Sciatic nerve (tissue), 2 donors: Measurements from ENCODE around the gene FAM219A. TPM values are rescaled to one million over a fixed set of nuclear protein-coding genes. Genes with fewer than 3 reads are reported as not detected.
"Not testable (repeated sequence)": the region's sequence is repeated elsewhere in the genome, so short reads cannot be mapped to it uniquely, and the experiment has no call there.

ENCODE experiments used
- ATAC-seq: fragments of 200-7000 bp; cut with Tn5 transposase; one replicate; pipeline ENCODE4 v1.9.1; 2020; ENCODE audit warnings: mild to moderate bottlenecking, moderate library complexity
- DNase-seq: peaks from one replicate; pipeline ENCODE4 v3.0.0-alpha.2; 2020; ENCODE audit warnings: low spot score
- intact Hi-C: fragments of 100-400 bp; cut with DNase I; formaldehyde crosslinking; loops from one replicate; pipeline ENCODE4 v1.14.2; 2022
- total RNA-seq: library from RNA; stranded (reverse); fragmentation: NEBNext Ultra II Directional; extraction: Animal tissue kit (Norgen Biotek cat#: 25700); gene quantifications from one replicate; pipeline ENCODE4 v1.2.1, GENCODE V29; 2021
- donor health status: DM: no; HTN: no; CAD: no.
- donor health status: DM: no; HTN: no; CAD: no.

FAM219A gene
- total RNA-seq, 1 donor from 2014 or later = 29.8 TPM

DNA sequence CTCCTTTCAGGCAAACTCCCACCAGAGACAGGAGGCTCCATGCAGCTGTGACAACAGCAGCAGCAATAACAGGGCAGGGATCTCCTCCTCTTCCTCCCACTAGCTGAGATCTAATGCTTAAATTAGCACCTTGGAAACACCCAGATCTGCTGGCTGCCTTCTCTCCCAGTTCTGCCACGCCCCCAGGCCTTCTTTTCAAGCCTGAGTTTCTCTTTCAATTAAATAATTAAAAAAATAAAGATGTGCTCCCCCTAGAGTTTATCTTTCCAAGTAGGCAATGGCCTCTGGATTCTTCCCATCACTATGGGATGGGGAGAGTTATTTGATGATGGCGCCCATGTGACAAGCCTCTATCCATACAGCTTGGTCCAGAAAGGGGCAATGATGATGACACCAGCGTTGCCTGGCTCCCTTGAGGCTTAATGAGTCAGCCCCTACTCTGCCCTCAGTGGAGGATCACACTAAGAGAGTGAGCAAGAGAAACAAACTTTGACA, 3.8 kb downstream of the FAM219A start:
- ATAC-seq (no peak), DNase-seq (no peak)
- intact Hi-C loops = no loop called here

DNA sequence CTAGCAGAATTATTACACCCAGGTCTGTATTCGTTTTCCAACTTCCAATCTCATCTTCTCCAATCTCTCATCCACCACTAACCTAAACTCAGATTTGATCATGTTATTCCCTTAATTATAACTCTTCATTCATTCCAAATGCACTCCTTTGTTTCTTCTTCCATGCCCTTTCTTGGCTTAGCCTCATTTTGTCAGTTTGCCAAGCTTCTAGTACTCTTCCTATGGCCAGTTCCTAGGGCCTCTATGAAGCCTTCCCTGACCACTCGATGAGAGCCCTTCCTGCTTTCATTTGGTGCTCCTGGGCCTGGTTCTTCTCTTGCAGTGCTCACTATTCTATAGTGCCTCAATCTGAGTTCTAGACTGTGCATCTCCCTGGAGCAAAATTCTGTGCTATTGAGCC, 5.8 kb downstream of the FAM219A start:
- intact Hi-C loops = no loop called here
- no peak for DNase-seq
- no peak for ATAC-seq

DNA sequence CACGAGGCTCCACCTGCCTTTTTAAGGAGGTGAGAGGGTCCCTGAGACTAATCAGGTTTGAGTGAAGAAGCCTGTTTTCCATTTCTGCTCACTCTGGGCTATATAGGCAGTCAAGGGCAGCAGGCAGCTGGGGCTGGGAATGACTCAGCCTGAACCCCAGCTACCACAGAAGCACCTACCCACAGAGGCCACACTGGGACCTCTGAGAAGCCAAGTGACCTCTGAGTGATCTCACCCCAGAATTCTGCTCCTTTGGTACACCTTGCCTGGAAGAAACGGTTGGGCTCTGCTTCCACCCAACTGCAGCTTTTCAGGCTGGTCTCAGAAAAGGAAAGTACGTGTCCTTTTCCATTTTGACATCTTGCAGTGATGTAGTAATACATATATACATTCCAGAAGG, 6.8 kb downstream of the FAM219A start:
- ATAC-seq (no peak), DNase-seq (no peak)
- intact Hi-C loops = no loop called here

DNA sequence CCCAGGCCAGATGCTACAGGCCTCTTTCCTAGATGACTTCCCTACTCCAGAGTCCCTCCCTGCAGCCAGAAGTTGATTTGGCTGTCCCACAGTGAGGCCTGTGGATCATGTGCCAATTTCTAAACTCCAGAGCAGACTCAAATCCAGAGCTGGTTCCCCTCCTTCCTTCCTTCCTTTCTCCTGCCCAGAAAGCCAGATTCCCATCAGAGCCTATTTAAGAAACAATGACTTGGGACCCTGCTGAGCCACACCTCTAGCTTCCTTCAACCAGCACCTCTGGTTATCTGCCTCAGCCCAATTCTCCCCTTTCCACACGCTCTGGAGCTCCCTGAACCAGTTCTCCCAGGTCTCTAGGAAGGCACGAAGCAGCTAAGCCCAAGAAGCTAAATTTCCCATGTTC, 7.2 kb downstream of the FAM219A start:
- DNase-seq (no peak), ATAC-seq (no peak)
- intact Hi-C loops = no loop called here

DNA sequence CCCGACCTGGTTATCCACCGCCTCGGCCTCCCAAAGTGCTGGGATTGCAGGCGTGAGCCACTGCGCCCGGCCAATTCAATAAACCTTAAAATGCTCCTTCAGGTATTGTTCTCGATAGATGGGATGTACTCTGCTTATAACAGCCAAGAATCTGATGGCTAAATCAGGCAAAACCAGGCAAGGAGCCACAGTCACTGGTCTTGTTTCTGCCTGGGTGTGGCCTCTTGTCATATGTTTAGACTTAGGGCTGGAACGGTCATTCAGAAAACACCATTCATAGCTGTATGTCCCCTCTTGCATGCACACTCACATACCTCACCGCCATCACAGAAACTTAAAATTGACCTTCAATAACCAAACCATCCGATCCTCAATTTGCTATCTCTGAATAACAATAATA, 7.7 kb downstream of the FAM219A start:
- intact Hi-C loops = no loop called here
- DNase-seq (no peak), ATAC-seq (no peak)

DNA sequence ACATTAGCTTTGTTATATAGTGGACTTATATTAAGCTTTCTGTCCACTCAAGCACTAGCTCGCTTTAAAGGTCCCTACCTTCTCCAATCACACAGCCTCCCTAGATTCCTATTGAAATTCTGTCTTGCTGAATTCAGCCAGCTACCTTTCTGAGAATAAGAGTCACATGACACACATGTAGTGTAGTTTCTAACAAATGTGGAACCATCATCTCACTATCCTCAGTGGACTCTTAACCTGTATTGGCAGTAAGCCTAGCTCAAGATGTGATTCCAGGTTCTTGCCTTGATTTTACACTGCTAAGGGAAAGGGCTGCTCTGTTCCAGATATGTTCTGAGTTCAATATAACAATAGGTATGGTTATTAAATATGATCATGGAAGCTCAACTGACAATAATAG, 11.4 kb downstream of the FAM219A start:
- intact Hi-C loops = no loop called here
- ATAC-seq (no peak), DNase-seq (no peak)

DNA sequence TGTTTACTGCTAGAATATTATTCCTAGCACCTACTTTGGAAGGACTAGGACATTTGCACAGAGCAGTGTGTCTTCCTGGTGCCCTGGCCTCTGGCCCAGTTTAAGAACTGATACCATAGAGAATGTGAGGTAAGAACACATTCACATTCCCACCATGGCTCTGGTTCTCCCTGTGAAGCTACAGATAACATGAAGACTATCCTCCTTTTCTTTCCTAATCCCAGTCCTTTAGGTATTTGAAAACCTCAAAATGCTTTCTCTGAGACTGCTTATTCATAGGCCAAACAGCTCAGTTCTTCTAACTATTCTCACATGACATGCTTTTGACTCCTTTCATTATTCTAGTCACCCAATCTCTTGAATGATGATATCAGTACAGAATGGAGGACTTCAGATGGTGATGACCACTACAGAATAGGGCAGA, 11.9 kb downstream of the FAM219A start:
- intact Hi-C loops = no loop called here
- DNase-seq = no peak
- no peak for ATAC-seq

DNA sequence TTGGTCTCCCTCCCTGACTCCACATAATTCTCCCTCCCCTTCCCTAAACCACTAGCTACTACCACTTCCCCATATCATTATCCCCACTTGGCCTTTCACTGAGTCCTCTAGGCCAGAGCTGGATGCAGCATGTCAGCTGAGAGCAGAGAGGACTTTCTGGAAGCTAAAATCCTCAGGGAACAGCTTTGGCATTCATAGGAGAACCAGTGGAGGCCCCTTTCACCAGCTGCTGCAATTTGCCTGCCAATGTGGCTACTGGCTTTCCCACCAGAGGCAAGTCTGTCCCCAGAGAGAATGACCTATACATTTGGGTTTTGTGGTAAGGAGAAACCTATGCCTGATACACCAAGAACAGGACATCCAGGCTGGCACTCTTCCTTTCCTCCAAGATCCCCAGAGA, 14.4 kb downstream of the FAM219A start:
- intact Hi-C loops = no loop called here
- ATAC-seq (no peak), DNase-seq (no peak)

DNA sequence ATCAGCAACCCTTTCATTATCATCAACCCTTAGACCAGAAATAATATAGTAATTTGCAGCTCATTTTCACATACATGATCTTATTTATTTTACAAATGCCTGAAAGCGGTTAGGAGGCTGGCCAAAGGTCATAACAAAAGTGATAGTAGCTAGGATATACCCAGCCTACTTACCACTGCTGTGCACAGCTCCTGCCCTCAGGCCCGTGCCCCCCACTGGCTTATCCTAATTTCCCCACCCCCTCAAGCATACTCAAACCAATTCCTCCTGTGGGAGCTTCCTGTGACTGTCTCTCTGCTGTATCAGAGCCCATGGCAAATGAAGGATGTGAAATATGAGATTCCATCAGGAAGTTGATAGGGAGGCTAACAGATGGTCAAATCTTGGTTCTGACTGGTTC, 14.8 kb downstream of the FAM219A start:
- intact Hi-C loops = no loop called here
- ATAC-seq = no peak
- no peak for DNase-seq

DNA sequence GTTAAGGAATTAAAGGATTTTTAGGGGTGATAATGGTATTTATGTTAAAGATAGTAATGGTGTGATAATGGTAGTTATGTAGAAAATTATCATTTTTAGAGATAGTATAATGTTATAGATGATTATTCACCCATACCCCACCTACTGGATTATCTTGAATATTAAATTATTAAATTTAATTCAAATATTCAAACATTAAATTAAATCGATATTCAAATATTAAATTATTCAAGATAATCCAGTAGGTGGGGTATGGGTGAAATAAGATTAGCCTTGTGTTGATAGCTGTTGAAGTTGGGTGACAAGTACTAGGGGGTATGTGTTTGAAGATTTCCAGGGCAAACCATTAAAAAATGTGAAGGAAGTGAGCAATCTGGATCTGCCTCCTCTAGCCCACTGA, 15.6 kb downstream of the FAM219A start:
- DNase-seq = no peak

DNA sequence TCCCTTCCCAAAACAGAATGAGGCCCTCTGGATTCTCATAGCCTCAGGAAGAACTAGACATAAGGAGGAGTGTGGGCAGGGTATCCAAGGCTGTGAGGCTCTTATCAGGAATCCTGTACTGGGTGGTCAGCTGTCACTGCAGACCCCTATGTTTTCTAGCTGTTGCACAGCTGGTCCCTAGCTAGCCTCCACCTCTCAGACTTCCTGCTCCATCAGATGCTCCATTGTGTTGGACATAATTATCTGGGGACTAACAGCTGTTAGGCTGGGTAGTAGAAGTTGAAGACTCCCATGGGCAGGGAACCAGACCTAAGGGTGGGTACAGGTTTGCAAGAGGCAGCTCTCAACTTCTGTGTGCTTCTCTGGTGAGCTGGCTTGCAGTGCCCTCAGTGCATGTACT, 18.4 kb downstream of the FAM219A start:
- DNase-seq (no peak), ATAC-seq (no peak)
- intact Hi-C loops = no loop called here

More for the DNA sequence above, 15.6 kb downstream of the FAM219A start:
- no peak for ATAC-seq
- intact Hi-C loops = no loop called here

DNA sequence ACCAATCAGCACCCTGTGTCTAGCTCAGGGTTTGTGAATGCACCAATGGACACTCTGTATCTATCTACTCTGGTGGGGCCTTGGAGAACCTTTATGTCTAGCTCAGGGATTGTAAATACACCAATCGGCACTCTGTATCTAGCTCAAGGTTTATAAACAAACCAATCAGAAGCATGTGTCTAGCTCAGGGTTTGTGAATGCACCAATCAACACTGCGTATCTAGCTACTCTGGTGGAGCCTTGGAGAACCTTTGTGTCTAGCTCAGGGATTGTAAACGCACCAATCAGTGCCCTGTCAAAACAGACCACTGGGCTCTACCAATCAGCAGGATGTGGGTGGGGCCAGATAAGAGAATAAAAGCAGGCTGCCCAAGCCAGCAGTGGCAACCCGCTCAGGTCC, 19.9 kb downstream of the FAM219A start:
- ATAC-seq, DNase-seq, intact Hi-C loops: not testable (repeated sequence)

DNA sequence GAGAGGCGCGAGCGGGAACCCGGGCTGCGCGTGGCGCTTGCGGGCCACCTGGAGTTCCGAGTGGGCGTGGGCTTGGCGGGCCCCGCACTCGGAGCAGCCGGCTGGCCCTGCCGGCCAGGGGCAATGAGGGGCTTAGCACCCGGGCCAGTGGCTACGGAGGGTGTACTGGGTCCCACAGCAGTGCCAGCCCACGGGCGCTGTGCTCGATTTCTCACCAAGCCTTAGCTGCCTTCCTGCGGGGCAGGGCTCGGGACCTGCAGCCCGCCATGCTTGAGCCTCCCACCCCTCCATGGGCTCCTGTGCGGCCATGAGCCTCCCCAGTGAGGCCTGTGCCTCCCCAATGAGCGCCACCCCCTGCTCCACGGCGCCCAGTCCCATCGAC, 20.5 kb downstream of the FAM219A start:
- intact Hi-C loops = not testable (repeated sequence)

DNA sequence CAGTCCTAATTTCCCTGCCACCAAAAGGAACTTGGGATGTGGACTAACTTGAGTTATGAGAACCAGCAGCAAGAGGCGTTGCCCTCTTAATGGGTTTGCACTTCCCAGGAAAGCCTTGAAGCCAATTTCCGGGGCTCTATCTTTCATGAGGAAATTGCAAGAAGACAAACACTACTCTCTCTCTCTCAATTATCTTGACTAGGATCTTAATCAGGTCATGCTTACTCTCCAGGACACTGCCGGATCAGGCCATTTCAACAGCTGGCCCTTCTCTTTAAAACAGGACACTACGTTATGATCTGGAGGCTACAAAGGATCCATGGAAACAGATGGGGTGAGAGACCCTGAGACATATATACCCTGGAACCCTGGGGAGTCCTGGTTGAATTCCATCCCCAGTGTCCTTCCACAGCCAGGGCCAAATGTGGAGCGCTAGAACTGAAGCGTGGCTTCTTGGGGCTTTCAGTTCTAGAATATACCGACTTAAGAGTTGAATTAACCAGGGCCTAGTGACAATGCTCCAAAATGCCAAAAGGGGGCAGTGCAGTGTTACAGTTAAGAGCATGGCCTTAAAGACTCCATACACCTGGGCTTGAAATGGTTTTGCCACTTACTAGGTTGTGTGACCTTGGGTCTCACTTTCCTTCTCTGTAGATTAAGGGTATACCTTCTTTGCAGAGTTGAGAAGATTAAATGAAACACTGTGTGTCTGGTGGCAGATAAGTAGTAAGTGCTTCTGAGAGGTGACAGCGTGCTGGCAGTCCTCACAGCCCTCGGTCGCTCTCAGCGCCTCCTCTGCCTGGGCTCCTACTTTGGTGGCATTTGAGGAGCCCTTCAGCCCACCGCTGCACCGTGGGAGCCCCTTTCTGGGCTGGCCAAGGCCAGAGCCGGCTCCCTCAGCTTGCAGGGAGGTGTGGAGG, 21.1 kb downstream of the FAM219A start:
- ATAC-seq (peak; percentile 50), DNase-seq (no peak)
- intact Hi-C loops = no loop called here

More for the DNA sequence above, 20.5 kb downstream of the FAM219A start:
- not testable (repeated sequence) for DNase-seq, ATAC-seq

DNA sequence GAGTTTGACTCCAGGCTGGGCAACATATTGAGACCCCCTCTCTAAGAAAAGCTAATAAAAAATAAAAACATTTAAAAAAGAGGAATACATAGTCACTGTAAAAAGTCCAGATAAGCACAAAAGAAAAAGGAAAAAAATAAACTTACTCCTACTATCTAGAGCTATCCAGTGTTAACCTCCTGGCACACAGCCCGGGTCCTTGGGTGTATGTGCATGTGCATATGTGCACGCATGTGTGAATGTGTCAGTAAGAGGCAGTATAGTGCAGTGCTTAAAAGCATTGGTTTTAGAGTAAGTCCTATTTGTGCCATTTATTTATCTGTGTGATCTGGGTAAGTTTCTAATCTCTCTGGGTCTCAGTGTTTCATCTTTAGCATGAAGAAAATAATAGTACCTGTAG, 26.7 kb downstream of the FAM219A start:
- intact Hi-C loops = no loop called here
- DNase-seq (no peak), ATAC-seq (no peak)

DNA sequence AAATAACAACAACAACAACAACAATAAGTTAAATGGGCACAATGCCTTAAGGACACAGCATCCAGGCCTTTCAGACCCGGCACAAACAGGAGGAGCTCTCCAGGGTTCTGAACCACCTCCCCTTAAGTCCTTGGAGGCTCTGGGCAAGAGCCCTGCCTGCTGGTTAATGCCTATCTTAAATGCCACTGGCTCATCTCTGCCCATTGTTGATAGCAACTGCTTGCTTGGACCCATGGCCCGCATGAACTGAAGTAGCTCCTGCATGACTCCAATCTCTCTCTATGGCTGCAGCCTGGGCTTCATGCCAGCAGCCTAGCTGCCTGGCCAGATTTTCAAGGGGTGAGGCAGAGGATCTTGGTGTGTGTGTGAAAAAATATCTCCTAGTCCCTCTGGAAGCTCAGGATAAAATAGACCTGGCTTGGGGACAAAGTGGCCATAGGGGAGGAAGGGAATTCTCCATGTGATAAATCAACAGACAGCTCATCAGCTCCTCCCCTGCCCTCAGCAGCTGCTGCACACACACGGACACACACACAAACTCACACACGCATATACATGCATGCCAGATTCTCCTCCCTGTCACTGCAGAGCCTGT, 27.4 kb downstream of the FAM219A start:
- peak; percentile 83 for ATAC-seq
- peak; percentile 62 for DNase-seq
- intact Hi-C loops = no loop called here

DNA sequence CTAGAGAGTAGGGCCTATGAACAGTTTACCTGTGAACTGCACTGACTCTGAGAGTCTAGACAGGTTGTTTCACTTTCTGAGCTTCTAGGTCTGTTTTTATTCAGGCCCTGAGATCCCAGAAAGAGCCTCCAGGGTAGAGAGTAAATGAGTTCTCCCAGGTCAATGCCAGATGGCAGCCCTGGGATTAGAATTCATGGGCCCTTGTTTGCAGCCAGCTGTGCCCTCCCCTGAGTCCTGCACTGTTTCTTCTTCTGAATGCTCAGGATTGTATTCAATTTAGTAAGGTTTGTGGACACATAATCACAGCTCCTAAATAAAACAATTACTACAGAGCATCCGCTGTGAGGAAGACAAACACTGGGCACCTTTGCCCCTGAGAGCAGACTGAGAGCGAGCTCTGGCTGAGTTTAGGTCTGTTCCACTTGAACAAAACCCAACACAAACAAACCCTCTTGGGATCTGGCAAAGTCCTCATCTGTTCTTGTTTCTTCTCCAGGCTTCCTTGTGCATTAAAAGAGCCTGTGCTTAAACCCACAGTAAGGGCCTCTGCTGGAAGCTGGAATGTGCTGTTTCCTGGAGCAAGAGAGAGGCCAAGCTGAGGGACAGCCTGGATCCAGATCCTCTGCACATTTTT, 29.9 kb downstream of the FAM219A start:
- ATAC-seq = no peak
- intact Hi-C loops = no loop called here

DNA sequence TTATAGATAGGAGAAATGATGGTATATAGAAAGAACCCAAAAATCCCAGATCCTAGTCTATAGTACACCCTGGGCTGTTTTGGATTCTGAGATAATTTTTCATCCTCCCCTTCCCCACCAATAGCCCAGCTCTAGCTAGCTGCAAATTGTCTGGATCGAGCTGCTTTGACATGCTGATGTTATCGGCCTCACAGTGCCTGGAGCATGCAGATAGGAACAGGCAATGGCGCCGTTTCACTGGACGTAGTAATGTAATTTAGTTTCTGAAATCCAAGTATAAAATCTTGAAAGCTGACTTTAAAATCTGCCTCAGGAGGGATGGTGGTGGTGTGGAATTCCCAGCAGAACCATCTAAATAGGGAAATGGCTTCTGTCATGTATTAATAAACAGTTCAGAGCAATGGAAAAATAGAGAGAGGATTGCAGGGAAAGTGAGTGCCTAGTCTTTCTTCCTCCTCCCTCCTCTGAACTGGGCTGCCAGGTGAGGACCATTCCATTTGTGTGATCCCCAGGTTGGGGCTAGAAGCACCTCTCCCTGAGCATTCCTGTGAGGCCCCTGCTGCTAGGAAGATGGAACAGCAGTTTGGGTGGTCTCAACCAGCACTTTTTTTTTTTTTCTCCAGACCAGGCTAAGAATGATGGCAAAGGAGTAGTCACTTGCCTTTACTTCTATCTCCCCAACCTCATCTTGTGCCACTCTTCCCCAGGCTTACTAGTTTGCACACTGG, 31.9 kb downstream of the FAM219A start:
- ATAC-seq (no peak), DNase-seq (no peak)
- intact Hi-C loops = no loop called here

More for the DNA sequence above, 29.9 kb downstream of the FAM219A start:
- no peak for DNase-seq
